H1 (cell line): ENCODE data around the gene SNED1. TPM values are rescaled to one million over a fixed set of nuclear protein-coding genes. Genes with fewer than 3 reads are reported as not detected.

Experiments
- GTF2F1 ChIP-seq: IDR thresholded peaks from 2 replicates; pipeline ENCODE4 v1.6.1; 2012; ENCODE audit warnings: low read depth, low read length, improper control_type of control experiment, borderline replicate concordance
- MAFK ChIP-seq: IDR thresholded peaks from 2 replicates; pipeline ENCODE4 v1.6.1; 2012; ENCODE audit warnings: low read depth, mild to moderate bottlenecking, improper control_type of control experiment, low read length
- POU5F1 ChIP-seq: IDR thresholded peaks from 2 replicates; pipeline ENCODE4 v1.6.1; 2011; ENCODE audit warnings: low read depth, mild to moderate bottlenecking, low read length, moderate library complexity
- SAP30 ChIP-seq: fragments of 300-600 bp; sonication (generic); IDR thresholded peaks from 2 replicates; pipeline ENCODE4 v1.7.1; 2012; ENCODE audit warnings: low read length, moderate library complexity, mild to moderate bottlenecking, inconsistent platforms; ENCODE audit not compliant: insufficient read depth, insufficient replicate concordance
- TAF7 ChIP-seq: optimal IDR thresholded peaks from 2 replicates; pipeline ENCODE3; 2011; ENCODE audit warnings: low read depth, mild to moderate bottlenecking, inconsistent platforms, low read length, moderate library complexity, borderline replicate concordance
- polyA plus RNA-seq, 7 experiments: library from polyadenylated mRNA; depleted of rRNA in 3 of 7; stranded (reverse) in 5 of 7; unstranded in 2 of 7; fragments of >200 nt in 5 of 7; fragments of 200-250 nt in 2 of 7; gene quantifications; 1 replicate in 5 of 7; 2 replicates in 1 of 7; 4 replicates in 1 of 7; pipeline versions ENCODE4 v1.2.1 to v1.2.3, GENCODE V29; 2011 to 2013; ENCODE audit warnings: missing spikeins in 2 of 7, mixed read lengths in 2 of 7
- total RNA-seq: library from RNA; stranded (reverse); fragmentation: NEBNext Ultra II Directional; extraction: Animal tissue kit (Norgen Biotek cat#: 25700); gene quantifications from 2 replicates; pipeline ENCODE4 v1.2.1, GENCODE V29; 2021

The SNED1 gene
- total and polyA plus RNA-seq, 2 of the 8 experiments (the other 6 are each of a cell fraction or from before 2014, with no cell fraction given) = 1.9 TPM

- TF ChIP-seq TAF7 (no peak), SAP30 (no peak), MAFK (no peak), GTF2F1 (no peak), POU5F1 (no peak)
These were observed 43.7 kb upstream of the SNED1 start (continued) for GRCh38 chr2:240954436-240955305.
